ENCODE results near the gene PSME2.

- TF ChIP-seq CTCF (conservative IDR thresholded peaks at IDR 0.05): no peak
- TF ChIP-seq EZH2 (IDR thresholded peaks at IDR 0.05; ENCODE audit: low read depth): no peak
Measured at GRCh38 chr14:24176599-24176998, 30.2 kb upstream of the PSME2 start.
